ENCODE measurements around the gene PCP4.

Gene PCP4

GRCh38 chr21:39972471-39972870 is 105.2 kb downstream of the PCP4 start:
- no peak for DNase-seq (ENCODE audit: low read depth, low spot score)

- no peak for DNase-seq (ENCODE audit: low read depth, low spot score)
These were observed 105.9 kb downstream of the PCP4 start for GRCh38 chr21:39972976-39973770.

- DNase-seq (ENCODE audit: low read depth, low spot score), result no peak
These were observed 109.6 kb downstream of the PCP4 start for GRCh38 chr21:39976800-39977199.

All from brain pericyte (primary cell).